ENCODE results near the gene OR8B8.
A peak's percentile ranks its signal among the peaks of the same experiment; 100 is the strongest.
"Not testable (repeated sequence)": the region's sequence is repeated elsewhere in the genome, so short reads cannot be mapped to it uniquely, and the experiment has no call there.

OR8B8 gene

DNA sequence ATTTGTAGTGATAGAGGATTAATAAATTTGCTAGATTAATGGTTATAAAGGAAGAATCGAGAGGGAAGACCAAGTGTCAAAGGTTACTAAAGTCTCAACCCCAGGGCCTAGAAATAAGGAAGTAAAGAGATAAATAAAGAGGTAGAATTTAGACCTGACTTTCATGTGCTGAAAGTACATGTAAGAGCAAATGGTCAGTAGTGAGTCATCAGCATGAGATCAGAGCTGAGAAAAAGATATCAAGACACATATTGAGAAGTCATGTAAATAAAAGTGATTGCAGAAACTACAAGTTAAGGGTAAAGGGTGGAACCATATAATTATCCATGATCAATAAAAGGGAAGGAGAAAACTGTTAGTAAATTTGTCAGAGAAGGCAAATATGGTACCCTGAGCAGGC, 1.4 kb upstream of the OR8B8 start:
- intact Hi-C loops (cut with DNase I) = no loop called here
- DNase-seq = no peak

DNA sequence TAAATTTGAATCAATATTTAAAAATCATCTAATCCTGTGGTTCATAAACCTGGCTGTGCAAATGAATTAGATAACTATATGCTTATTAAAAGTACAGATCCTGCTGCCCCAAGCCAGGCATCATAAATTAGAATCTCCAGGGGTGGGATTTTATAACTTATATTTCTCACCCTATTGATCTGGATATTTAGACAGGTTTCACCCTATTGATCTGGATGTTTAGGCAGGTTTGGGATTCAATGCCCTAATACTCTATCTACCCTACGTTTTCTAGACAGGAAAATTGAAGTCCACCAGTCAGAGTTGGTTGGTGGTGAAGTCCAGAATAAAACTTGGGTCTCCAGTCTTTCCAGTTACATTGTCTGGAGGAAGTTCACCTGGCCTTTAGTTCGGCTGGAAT, 2.6 kb downstream of the OR8B8 start:
- intact Hi-C loops (cut with DNase I) = no loop called here
- no peak for DNase-seq

DNA sequence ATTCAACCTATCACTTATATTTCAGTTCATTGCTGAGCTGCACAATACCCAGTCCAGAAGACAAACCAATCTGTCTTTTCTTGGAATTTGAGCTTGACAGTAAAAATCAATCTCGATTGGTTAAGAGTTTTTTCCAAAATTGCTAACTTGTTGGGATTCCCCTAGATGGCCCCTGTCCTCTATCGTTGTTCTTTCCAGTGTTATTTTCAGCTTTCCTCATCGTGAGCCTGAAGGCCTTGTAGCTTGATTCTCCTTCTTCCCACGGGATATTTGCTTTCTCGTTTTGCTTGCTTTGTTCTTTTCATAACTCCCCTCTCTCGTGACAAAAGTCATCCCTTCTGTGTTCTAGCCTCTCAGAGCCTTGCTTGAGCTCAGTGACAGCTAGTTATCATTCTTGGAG, 3.1 kb downstream of the OR8B8 start:
- DNase-seq = no peak
- intact Hi-C loops (cut with DNase I) = no loop called here

DNA sequence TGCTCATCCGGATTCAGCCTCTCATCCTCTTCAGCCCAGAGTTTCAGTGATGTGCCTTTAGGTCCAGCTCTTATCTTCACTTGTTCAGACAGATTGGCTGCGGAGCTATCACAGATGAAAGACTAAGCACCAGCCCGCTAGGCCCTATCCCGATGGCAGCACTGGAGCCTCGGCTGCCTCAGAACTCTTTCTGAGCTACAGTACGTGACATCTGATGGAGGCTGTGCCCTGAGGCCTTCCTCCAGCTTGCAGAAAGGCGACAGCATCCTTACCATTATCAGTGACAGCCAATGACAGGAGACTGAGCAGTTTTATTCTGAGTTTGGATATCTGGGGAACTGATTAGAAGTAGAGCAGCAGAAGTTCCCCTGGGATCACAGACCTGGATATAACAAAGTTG, 4.0 kb downstream of the OR8B8 start:
- intact Hi-C loops (cut with DNase I) = no loop called here
- DNase-seq = no peak

DNA sequence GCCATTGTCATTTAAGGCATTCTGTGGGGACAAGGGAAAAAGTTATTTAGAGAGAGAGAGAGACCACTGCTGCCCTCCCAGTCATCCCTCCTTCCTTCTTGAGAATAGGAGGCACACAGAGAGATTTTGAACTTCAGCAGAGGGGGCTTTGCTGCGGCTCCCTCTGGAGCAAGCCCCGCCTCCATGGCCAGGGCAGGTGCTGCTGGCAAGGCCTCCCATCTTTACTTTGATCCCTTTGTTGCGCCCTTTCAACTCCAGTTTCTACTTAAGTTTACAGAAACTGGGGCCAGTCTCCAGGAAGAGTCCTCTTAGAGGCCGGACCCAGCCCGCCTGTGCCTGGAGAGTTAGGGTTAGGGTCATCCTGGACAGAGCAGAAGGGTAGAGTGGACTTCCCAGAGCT, 4.4 kb downstream of the OR8B8 start:
- no peak for DNase-seq
- intact Hi-C loops (cut with DNase I) = no loop called here

DNA sequence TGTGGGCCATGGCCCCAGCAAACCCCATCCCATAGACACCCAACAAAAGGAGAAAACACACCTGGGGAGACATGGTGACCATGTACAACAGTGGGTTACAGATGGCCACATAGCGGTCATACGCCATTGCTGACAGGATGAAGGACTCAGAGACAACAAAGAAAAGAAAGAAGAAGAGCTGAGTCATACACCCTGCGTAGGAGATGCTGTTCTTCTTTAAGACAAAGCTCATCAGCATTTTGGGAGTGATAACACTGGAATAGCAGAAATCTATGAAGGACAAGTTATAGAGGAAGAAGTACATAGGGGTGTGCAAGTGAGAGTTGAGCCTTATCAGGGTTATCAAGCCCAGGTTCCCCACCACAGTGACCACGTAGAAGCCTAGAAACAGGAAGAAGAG, 4.9 kb downstream of the OR8B8 start:
- intact Hi-C loops (cut with DNase I) = no loop called here

DNA sequence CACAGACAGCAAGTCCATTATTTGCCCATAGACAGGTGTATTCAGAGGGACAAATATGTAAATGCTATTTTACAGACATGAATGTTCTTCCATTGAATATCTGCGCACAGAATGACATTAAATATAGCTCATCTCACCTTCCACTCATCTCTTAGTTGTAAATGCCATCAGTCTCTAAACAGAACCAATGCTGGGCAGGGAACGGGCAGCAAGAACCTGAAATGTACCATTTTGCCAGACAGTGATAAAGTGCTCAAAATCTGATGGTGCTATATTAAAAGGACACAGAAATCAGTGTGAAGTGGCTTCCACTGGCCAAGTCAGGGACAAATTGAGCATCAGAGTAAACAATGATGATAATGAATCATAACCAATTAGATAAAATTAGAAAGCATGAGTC, 10.8 kb downstream of the OR8B8 start:
- intact Hi-C loops (cut with DNase I) = no loop called here
- no peak for DNase-seq

More for the DNA sequence above, 4.9 kb downstream of the OR8B8 start:
- DNase-seq = peak in 2 of 42 donors; percentile 17 to 24

DNA sequence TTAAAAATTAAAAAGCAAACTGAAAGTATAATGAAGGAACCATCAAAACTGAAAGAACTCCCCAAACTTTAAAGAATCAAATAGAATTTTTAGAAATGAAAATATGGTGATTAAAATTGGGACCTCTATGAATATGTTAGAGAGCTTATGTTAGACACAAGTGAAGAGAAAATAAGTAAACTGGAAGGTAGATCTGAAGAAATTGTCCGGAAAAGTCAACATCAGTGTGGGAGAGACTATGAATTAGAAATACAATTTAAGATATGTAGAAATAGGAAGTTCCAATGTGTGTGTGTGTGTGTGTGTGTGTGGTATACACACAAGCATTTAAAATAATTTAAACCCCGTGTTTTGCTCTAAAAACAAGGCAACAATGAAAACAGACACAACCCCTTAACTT, 15.9 kb downstream of the OR8B8 start:
- no peak for DNase-seq
- intact Hi-C loops (cut with DNase I) = no loop called here

DNA sequence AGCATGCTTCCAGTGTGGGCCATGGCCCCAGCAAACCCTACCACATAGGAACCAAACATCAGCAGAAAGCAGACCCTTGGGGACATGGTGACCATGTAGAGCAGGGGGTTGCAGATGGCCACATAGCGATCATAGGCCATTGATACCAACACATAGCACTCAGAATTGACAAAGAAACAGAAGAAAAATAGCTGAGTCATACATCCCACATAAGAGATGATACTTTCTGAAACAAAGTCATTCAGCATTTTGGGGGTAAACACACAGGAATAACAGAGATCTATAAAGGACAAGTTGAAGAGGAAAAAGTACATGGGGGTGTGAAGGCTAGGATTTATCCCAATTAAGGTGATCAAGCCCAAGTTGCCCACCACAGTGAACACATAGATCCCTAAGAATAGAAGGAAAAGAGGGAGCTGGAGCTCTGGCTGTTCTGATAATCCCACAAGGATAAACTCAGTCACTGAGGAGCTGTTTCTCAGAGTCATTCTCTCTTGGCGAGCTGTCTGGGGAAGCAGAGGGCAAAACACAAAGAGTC, 21.0 kb downstream of the OR8B8 start, which contains the start of gene OR8B4:
TSS of gene OR8B4 (minus strand) at position 488 of the 538 bp plus-strand sequence. CDS start at position 488, 0 bp downstream.
- no peak for DNase-seq
- intact Hi-C loops (cut with DNase I) = no loop called here

DNA sequence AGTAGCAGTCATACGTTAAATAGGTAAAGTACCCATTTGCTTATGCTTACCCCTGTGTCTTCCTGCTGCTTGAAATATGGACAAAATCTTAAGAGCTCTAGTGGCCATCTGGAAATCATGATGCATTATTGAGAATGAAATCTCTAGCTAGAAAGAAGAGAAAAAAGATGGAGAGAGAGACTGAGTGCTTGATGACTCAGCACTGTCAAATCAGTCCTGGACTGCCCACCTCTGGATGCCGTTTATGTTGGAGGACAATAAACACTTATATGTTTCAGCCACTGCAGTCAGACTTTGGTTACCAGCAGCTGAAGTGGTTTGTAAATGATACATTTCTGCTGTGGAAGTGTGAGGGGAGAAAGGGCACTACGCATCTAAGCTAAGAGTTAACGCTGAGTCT, 24.5 kb downstream of the OR8B8 start:
- no peak for DNase-seq
- intact Hi-C loops (cut with DNase I) = no loop called here

DNA sequence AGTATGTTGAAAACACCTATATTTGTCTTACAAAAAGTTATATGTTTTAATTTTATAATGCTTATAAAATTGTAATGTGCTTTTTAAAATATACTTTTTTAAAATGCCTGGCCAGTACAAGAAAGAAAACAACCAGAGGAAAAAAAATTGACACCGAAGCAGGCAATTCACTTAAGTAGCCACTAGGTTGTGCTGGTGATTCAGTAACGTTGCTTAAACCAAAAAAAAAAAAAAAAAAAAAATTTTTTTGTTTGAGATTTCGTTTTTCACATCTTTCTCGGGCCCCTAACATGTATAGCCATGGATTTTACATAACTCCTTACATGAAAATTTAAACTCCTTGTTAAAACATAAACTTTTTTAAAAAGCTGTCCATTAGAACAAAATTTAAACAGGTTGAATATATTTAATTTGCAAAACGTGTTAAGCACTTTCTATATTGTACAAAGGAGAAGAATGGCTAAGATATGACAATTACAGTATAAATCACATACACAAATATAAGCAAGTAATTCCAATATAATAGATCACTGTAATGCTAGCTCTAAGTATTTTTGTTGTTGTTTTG, 30.1 kb downstream of the OR8B8 start:
- intact Hi-C loops (cut with DNase I) = loop anchor here (5.0 kb wide), 1 partner anchor 172 kb away; no protein-coding TSS in a partner anchor
- DNase-seq = peak in 2 of 42 donors; percentile 12 to 22

DNA sequence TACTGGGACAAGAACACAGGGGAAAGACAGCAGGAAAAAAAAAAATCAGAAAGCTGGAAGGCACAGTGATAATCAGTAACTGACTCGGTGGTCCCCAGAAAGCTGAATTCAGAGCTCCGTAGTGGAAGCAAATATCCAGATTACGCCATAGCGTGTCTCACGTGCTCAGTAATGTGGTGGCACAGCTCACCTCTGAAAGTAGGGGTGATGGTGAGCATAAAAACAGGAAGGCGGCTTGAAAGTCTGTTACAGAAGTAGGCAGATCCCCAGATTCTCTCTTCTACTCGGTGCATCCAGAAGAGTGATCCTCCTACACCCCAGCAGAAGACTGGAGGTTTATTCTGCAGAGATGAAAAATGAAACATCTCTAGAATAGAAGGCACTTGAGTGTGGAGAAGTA, 35.6 kb downstream of the OR8B8 start:
- peak in 8 of 42 donors; percentile 7 to 49 (median 14) for DNase-seq
- intact Hi-C loops (cut with DNase I) = no loop called here

DNA sequence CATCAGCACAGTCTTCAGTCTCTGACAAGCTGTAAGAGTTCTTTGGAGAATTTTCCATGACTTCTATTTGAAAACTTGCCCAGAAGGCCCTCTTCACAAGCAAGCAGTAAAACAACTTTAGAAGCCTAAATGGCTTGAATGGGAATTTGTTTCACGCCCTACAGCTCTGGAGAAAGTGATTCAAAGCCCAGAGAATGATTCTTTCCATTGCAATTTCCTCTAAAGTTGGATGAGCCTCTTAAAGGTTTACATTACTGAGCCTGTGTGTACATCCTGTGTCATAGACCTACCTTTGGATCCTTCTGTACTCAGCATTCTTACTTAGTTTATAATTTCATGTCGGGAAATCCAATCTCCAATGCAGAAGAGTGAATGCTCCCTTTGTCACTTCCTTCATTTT, 39.9 kb downstream of the OR8B8 start:
- no peak for DNase-seq
- intact Hi-C loops (cut with DNase I) = no loop called here

DNA sequence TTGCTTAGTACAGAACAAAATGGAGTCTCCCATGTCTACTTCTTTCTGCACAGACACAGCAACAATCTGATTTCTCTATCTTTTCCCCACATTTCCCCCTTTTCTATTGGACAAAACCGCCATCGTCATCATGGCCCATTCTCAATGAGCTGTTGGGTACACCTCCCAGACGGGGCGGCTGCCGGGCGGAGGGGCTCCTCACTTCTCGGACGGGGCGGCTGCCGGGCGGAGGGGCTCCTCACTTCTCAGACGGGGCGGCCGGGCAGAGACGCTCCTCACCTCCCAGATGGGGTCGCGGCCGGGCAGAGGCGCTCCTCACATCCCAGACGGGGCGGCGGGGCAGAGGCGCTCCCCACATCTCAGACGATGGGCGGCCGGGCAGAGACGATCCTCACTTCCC, 42.3 kb downstream of the OR8B8 start:
- intact Hi-C loops (cut with DNase I) = not testable (repeated sequence)

DNA sequence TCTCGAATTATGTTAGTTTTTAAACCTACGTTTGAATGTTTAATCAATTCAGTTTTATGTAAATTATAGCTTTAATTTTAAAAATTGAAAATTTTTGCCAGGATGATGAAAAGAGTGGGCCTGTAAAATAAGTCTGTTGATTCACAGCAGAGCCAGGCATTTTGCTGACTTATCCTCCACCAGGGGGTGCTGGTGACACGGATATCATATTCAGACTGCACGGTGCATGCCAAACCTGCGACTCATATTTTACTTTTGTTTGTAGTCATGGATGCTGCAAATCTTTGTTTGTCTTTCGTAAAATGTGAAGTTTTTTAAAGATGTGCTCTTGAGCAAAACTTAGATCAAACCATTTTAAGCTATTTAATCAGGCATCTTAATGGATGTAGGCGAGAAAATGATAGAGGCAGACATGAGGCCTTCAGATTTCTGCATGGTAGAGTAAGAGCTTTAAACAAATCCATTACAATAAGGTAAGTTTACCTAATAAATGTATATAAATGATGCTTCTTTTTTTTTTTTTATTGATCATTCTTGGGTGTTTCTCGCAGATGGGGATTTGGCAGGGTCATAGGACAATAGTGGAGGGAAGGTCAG, 43.1 kb downstream of the OR8B8 start:
- intact Hi-C loops (cut with DNase I) = no loop called here
- peak; percentile 32 to 89 (median 76) for DNase-seq

More for the DNA sequence above, 42.3 kb downstream of the OR8B8 start:
- DNase-seq = not testable (repeated sequence)

DNA sequence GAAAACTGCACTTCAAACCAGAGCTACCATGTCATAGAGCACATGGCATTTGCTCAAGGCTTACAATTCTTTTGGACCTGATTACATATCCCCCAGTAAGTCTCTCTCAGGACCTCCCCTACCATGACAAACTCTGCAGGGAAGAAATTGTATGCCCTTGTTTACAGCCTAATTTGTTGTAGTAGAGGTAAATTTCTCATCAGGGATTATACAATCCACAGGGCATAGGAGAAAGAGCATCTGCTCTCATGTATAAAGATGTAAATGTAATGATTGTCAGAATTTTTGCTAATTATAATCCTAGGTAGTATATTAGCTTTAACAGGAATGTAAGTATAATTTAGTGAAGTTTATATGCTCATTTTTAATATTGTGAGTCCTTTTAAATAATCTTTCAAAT, 46.6 kb downstream of the OR8B8 start, which contains the start of gene OR8B3:
TSS of gene OR8B3 (minus strand) at position 101 of the 400 bp plus-strand sequence. CDS start 1,673 bp downstream, outside the sequence.
- intact Hi-C loops (cut with DNase I) = no loop called here
- DNase-seq = no peak

DNA sequence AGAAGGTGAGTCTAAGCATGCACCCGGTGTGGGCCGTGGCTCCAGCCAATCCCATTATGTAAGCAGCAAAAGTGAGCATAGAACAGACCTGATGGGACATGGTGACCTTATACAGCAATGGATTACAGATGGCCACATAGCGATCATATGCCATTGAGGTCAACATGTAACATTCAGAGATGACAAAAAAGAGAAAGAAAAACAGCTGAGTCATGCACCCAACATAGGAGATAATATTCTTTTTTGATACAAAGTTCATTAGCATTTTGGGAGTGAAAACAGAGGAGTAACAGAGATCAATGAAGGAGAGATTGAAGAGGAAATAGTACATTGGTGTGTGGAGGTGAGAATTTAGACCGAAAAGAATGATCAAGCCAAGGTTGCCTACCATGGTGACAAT, 48.6 kb downstream of the OR8B8 start:
- intact Hi-C loops (cut with DNase I); DNase-seq: not testable (repeated sequence)

DNA sequence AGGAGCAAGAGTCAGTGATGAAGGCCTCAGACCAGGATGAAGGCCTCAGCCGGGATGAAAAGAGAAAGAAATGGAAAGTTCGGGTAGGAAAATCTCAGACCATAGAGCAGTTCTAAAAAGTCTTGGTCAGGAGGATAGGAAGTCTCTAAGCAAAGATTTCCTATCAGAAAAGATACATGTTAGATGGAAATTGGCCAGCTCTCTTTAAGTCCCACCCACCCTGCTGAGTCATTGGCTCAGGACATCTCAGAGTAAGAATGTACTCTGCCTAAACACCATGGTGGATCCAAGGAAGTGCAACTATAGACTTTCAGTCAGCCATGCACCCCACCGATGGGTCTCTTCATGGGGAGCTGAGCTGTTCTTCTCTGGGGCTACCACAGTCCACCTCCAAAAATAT, 51.1 kb downstream of the OR8B8 start:
- DNase-seq = no peak
- intact Hi-C loops (cut with DNase I) = no loop called here
